Superior temporal gyrus (tissue), 1 donor: ENCODE measurements around the gene FAM204A.

Experiments used
- DNase-seq: peaks from one replicate; pipeline ENCODE4 v3.0.0-alpha.2; 2016; ENCODE audit errors: extremely low spot score

Gene FAM204A

GRCh38 chr10:118330295-118331076, 11.6 kb downstream of the FAM204A start:
- DNase-seq = no peak

- DNase-seq = no peak
These were observed 18.0 kb downstream of the FAM204A start for GRCh38 chr10:118324140-118324539.

- DNase-seq = no peak
These were observed 20.2 kb downstream of the FAM204A start for GRCh38 chr10:118321724-118322575.

GRCh38 chr10:118315629-118316028, 26.5 kb downstream of the FAM204A start:
- DNase-seq = no peak

- no peak for DNase-seq
These were observed 27.2 kb downstream of the FAM204A start for GRCh38 chr10:118314882-118315281.

- no peak for DNase-seq
These were observed 30.6 kb downstream of the FAM204A start for GRCh38 chr10:118311505-118311904.

- no peak for DNase-seq
These were observed 31.3 kb downstream of the FAM204A start for GRCh38 chr10:118310822-118311221.

- no peak for DNase-seq
These were observed 32.2 kb downstream of the FAM204A start for GRCh38 chr10:118309911-118310310.

- DNase-seq = no peak
These were observed 33.5 kb downstream of the FAM204A start for GRCh38 chr10:118308664-118309063.

GRCh38 chr10:118307859-118308258, 34.3 kb downstream of the FAM204A start:
- DNase-seq = no peak

GRCh38 chr10:118307220-118307619, 34.9 kb downstream of the FAM204A start:
- no peak for DNase-seq

- DNase-seq = no peak
These were observed 36.4 kb downstream of the FAM204A start for GRCh38 chr10:118305730-118306129.

GRCh38 chr10:118304521-118304920, 37.6 kb downstream of the FAM204A start:
- DNase-seq = no peak

- no peak for DNase-seq
These were observed 40.9 kb downstream of the FAM204A start for GRCh38 chr10:118301211-118301610.

- DNase-seq = no peak
These were observed 41.8 kb downstream of the FAM204A start for GRCh38 chr10:118300320-118300719.

- no peak for DNase-seq
These were observed 43.3 kb downstream of the FAM204A start for GRCh38 chr10:118298787-118299186.

- DNase-seq = no peak
These were observed 51.0 kb downstream of the FAM204A start for GRCh38 chr10:118291122-118291521.

GRCh38 chr10:118290471-118290995, 51.6 kb downstream of the FAM204A start:
- DNase-seq = no peak

- DNase-seq = no peak
These were observed 54.9 kb downstream of the FAM204A start for GRCh38 chr10:118287076-118287806.

- DNase-seq = no peak
These were observed 55.9 kb downstream of the FAM204A start for GRCh38 chr10:118286051-118286838.

GRCh38 chr10:118282670-118283069, 59.5 kb downstream of the FAM204A start:
- DNase-seq = no peak
